Activated T-cell treated with anti-CD3 and anti-CD28 coated beads, Interleukin-2, amount 50 U/mL, for 1 hour (primary cell): ENCODE data around the gene TRAPPC2.
A peak's percentile ranks its signal among the peaks of the same experiment; 100 is the strongest.
"Not testable (repeated sequence)": the region's sequence is repeated elsewhere in the genome, so short reads cannot be mapped to it uniquely, and the experiment has no call there.

ENCODE experiments used
- DNase-seq: peaks from one replicate; pipeline ENCODE4 v3.0.0-alpha.2; 2020

TRAPPC2 gene

GRCh38 chrX:13697455-13697854, 37.0 kb downstream of the TRAPPC2 start:
- DNase-seq: no peak

GRCh38 chrX:13695601-13696115, 38.8 kb downstream of the TRAPPC2 start:
- DNase-seq: no peak

DNA sequence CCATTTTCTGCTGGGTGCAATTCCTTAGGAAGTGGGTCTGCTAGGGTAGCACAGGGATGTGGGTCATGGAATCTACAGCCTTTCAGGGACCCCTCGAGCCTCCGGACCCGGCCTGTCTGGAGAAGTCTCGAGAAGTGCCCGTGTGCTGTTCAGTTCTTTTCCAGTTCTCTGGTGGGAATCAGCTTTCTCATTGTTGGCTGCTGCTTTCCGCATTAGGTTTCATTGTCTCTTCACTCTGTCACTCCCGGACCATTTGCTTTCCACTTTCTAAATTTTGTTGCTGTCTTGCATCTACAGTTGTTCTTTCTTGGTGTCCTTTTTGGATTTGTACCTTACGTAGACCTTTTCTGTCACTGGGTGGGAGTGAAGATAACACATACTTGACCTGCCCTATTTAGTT, 39.4 kb downstream of the TRAPPC2 start:
- DNase-seq: no peak

- no peak for DNase-seq
Observed at GRCh38 chrX:13694359-13694758, 40.1 kb downstream of the TRAPPC2 start.

- DNase-seq: no peak
Observed at GRCh38 chrX:13693341-13693961, 41.0 kb downstream of the TRAPPC2 start.

- DNase-seq: no peak
Observed at GRCh38 chrX:13692771-13693231, 41.6 kb downstream of the TRAPPC2 start.

DNA sequence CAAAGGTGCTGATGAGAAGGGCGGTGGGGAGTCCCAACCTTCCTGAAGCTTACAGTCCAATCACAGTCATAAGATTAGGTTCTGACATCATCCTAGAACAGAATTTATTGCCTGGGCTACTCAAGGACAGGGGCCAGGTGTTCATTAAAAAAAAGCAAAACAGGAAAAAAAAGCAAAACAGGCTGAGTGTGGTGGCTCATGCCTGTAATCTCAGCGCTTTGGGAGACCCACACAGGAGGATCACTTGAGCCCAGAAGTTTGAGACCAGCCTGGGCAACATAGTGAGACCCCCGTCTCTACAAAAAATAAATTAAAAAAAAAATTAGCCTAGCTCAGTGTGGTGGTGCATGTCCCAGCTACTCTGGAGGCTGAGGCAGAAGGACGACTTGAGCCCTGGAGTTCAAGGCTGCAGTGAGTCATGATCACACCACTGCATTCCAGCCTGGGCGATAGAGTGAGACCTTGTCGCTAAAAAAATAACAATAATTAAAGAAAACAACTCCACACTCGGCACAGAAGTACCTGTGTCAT, 42.5 kb downstream of the TRAPPC2 start:
- no peak for DNase-seq

DNA sequence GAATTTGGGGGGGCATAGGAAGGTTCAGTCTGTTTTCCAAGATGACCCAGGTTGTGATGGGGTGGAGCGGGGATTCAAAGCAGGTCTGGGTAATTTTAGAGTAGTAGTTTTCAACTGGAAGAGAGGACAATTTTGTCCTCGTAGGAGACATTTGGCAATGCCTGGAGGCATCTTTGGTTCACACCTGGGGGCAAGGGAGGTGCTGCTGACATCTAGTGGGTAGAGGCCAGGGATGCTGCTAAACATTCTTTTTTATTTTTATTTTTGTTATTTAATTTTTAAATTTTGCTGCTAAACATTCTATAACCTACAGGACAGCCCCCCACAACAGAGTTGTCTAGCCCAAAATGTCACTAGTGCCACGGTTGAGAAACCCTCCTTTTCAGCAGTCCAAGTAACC, 43.6 kb downstream of the TRAPPC2 start:
- DNase-seq: no peak

GRCh38 chrX:13689741-13690211, 44.6 kb downstream of the TRAPPC2 start:
- no peak for DNase-seq

DNA sequence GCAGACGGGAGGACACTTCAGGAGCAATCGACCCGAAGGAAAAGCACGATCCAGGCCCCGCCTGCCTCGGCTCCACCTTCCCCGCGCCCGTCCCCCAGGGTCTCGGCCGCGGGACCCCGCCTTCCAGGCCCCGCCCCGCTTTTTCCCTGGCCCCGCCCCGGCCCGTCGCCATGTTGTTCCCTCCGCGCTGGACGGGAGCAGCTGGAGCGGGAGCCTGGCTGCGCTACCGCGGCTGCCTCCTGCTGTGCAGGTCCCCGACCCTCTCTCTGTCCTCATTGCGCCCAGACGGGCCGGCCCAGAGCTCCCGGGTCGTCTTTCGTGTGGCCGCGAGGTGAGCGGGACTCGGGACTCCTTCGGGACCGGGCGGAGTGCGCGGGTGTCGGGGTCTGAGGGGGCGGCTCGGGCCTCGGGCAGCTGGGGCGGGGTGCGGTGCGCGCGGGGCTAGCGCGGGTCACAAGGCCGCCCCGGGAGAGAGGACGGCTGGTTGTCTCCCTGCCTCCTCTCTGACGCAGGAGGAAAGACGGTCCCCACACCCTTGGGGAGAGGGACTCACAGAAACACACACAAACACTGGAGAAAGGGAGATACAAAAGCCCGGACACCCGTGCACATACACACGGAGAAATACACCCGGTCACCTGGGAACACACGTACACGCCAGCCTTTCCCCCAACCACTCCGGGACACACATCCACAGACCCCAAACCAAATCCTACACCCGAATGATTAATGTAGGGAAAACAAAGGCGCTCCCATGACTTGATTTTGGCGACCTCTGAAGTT, 45.3 kb downstream of the TRAPPC2 start, which contains the start of gene RAB9A:
Gene RAB9A (plus strand): TSS at position 171 of the 783 bp plus-strand sequence. CDS start 19,619 bp downstream, outside the sequence.
- peak; percentile 87 for DNase-seq

GRCh38 chrX:13688384-13688957, 45.9 kb downstream of the TRAPPC2 start:
- no peak for DNase-seq

GRCh38 chrX:13687203-13687602, 47.2 kb downstream of the TRAPPC2 start:
- DNase-seq: no peak

- no peak for DNase-seq
Observed at GRCh38 chrX:13685126-13685763, 49.2 kb downstream of the TRAPPC2 start.

GRCh38 chrX:13684361-13684760, 50.1 kb downstream of the TRAPPC2 start:
- DNase-seq: no peak

DNA sequence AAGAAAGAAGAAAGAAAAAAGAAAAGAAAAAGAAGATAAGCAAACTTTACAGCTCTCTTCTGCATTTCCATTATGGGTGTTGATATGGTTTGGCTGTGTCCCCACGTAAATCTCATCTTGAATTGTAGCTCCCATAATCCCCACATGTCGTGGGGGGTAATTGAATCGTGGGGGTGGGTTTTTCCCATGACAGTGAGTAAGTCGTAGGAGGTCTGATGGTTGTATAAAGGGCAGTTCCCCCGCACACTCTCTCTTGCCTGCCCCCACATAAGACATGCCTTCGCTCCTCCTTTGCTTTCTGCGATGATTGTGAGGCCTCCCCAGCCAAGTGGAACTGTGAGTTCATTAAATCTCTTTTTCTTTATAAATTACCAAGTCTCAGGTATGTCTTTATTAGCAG, 52.8 kb downstream of the TRAPPC2 start:
- no peak for DNase-seq

DNA sequence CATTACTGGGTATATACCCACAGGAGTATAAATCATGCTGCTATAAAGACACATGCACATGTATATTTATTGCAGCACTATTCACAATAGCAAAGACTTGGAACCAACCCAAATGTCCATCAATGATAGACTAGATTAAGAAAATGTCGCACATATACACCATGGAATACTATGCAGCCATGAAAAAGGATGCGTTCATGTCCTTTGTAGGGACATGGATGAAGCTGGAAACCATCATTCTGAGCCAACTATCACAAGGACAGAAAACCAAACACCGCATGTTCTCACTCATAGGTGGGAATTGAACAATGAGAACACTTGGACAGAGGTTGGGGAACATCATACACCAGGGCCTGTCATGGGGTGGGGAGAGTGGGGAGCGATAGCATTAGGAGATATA, 54.7 kb downstream of the TRAPPC2 start:
- DNase-seq: not testable (repeated sequence)

GRCh38 chrX:13676885-13677284, 57.5 kb downstream of the TRAPPC2 start:
- no peak for DNase-seq

DNA sequence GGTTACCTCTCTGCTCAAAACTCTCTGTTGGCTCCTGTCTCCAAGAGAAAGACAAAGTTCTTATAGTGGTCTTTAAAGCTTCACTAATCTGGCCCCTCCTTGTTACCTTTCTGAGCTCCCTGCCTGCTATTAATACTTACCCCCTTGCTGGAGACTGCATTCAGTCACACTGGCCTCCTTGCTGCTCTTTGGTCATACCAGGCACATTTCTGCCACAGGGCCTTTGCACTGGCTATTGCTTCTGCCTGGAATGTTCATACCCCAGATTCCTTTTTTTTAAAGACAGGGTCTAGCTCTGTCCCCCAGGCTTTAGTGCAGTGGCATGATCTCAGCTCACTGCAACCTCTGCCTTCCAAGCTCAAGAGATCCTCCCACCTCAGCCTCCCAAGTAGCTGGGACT, 61.4 kb downstream of the TRAPPC2 start:
- DNase-seq: no peak

GRCh38 chrX:13670197-13670596, 64.2 kb downstream of the TRAPPC2 start:
- no peak for DNase-seq

GRCh38 chrX:13669755-13670154, 64.7 kb downstream of the TRAPPC2 start:
- not testable (repeated sequence) for DNase-seq

- peak; percentile 28 for DNase-seq
Observed at GRCh38 chrX:13669246-13669737, 65.1 kb downstream of the TRAPPC2 start.

DNA sequence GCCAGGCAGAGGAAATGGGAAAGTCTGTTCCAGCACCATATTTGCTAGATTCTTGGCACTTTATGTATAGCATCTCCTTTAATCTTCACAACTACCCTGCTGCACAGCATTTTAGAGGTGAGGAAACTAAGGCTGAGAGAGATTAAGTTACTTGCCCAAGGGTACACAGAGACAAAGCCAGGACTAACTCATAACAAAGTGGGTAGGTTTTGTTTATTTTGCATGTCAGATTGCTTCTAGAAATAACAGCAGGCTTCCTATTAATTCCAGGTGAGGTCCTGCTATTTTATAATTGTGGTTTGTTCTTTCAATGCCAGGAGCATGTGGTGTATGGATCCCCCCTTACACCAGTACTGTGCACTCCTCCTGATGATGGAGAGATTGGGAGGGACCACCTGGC, 66.5 kb downstream of the TRAPPC2 start:
- DNase-seq: no peak

- no peak for DNase-seq
Observed at GRCh38 chrX:13666836-13667235, 67.6 kb downstream of the TRAPPC2 start.
